ENCODE results near the gene PKP4.

The PKP4 gene

GRCh38 chr2:158729873-158730620, 273.3 kb downstream of the PKP4 start:
- no peak for TF ChIP-seq REST (IDR thresholded peaks at IDR 0.05; ENCODE audit: insufficient read depth in 1 of 2, low read depth in 2 of 2, low read length in 2 of 2)
- TF ChIP-seq POLR2AphosphoS5 (IDR thresholded peaks at IDR 0.05; ENCODE audit: low read depth, low read length): no peak
- TF ChIP-seq FOXP2 (optimal IDR thresholded peaks at IDR 0.05; ENCODE audit: borderline replicate concordance, extremely low read depth, extremely low read length, insufficient read depth): no peak
- TF ChIP-seq TAF1 (IDR thresholded peaks at IDR 0.05; ENCODE audit: borderline replicate concordance, insufficient read depth, low read length): no peak
- TF ChIP-seq SIN3A (IDR thresholded peaks at IDR 0.05; ENCODE audit: borderline replicate concordance, insufficient read depth, low read length): no peak

- TF ChIP-seq REST (IDR thresholded peaks at IDR 0.05; ENCODE audit: insufficient read depth in 1 of 2, low read depth in 2 of 2, low read length in 2 of 2) (no peak), POLR2AphosphoS5 (IDR thresholded peaks at IDR 0.05; ENCODE audit: low read depth, low read length) (no peak), SIN3A (IDR thresholded peaks at IDR 0.05; ENCODE audit: borderline replicate concordance, insufficient read depth, low read length) (no peak), FOXP2 (optimal IDR thresholded peaks at IDR 0.05; ENCODE audit: borderline replicate concordance, extremely low read depth, extremely low read length, insufficient read depth) (no peak), TAF1 (IDR thresholded peaks at IDR 0.05; ENCODE audit: borderline replicate concordance, insufficient read depth, low read length) (no peak)
Measured at GRCh38 chr2:158730621-158731140, 273.9 kb downstream of the PKP4 start.

- no peak for TF ChIP-seq TAF1 (IDR thresholded peaks at IDR 0.05; ENCODE audit: borderline replicate concordance, insufficient read depth, low read length)
- TF ChIP-seq FOXP2 (optimal IDR thresholded peaks at IDR 0.05; ENCODE audit: borderline replicate concordance, extremely low read depth, extremely low read length, insufficient read depth): no peak
- TF ChIP-seq POLR2AphosphoS5 (IDR thresholded peaks at IDR 0.05; ENCODE audit: low read depth, low read length): no peak
- no peak for TF ChIP-seq SIN3A (IDR thresholded peaks at IDR 0.05; ENCODE audit: borderline replicate concordance, insufficient read depth, low read length)
- no peak for TF ChIP-seq REST (IDR thresholded peaks at IDR 0.05; ENCODE audit: insufficient read depth in 1 of 2, low read depth in 2 of 2, low read length in 2 of 2)
Measured at GRCh38 chr2:158731386-158731785, 274.6 kb downstream of the PKP4 start.
